ENCODE data around the gene TMEM250. TPM values are rescaled to one million over a fixed set of nuclear protein-coding genes. Genes with fewer than 3 reads are reported as not detected.

Gene TMEM250
- total RNA-seq, 1 donor from 2014 or later = 30.2 TPM

GRCh38 chr9:136096505-136097001 lies 22.1 kb downstream of the TMEM250 start:
- no peak for DNase-seq (ENCODE audit: low spot score)

DNA sequence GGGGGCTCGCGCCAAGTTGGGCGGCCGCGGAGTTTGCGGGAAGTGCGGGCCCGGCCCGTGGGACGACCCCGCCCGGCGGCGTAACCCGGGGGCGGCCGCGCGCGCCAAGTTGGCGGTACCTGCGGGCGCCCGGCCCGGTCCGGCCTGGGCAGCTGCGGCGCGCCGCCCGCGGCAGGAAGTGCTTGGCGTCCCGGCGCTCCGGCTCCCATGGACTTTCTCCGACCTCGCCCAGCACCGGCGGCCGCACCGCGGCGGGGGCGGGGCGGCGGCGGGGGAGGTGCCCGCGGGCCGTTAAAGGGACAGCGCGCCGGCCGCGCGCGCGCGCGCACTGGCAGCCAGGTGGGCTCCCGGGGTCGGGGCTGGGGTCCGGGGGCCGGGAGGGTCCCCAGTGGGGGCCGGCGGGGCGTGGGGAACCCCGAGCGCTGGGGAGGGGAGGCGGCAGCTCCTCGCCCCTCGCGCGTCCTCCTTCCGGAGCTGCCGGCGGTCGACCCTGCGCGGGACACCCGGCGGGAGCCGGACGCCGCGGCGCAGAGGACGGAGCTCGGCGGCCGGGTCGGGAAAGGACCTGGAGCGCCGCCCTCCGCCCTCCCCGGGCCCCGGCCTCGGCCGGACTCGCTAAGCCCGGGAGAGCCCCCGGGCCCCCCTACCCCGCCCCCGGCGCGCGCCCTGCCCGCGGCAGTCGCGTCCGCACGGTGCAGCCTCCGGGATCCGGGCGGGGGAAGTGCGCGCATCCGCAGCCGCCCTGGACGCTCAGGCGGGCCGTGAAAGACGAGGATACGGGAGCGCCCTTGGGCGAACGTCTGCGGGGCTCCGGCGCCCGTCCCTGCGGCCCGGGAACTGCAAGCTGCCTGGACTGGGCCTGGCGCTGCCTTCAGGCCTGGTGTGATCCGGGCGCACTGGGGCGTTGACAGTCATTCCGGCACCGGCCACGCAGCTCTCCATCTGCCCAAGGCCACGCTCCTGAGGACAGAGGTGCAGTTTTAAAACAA lies 23.3 kb downstream of the TMEM250 start, which contains the start of gene NACC2:
NACC2 (minus strand) TSS at position 220 of the 989 bp plus-strand sequence. CDS start 44,768 bp downstream, outside the sequence.
- no peak for DNase-seq (ENCODE audit: low spot score)

DNA sequence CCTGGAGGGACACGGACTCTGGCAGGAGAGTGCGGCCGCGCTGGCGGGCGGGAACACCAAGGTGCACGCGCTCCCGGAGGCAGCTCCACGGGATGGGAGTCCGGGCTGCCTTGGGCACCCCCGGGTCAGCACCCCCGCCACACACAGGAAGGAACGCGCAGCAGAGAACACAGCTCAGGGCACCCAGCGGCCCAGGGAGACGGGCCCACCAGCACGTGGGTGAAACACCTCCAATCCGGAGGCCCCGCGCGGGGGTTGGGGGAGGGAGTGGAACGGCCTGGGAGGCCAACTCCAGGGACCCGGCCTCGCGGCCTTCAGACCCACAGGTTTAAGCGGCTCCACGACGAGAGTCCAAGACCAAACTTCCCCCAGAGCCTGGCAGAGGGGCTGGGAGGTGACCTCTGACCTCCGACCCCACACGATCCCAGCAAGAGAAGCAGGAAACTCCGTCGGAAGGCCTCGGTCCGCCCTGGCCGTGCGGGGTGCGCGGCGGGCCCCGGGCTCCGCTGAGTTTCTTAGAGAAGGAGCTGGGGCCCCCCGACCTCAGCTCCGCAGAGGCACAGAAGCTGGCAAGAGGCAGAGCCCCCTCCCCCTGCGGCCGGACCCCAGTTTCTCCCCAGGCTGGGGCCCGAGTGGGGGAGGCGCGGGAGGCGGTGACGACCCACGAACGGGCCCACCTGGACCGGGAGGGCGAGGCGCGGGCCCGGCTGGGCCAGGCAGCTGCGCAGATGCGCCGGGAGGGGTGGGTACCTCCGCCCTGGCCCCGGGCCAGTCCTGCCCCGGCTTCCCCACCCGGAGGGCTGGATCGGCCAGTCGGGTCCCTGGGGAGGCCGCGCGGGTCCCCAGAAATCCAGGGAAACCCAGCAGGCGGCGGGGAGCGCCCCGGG lies 24.4 kb downstream of the TMEM250 start:
- DNase-seq (ENCODE audit: low spot score) = no peak

DNA sequence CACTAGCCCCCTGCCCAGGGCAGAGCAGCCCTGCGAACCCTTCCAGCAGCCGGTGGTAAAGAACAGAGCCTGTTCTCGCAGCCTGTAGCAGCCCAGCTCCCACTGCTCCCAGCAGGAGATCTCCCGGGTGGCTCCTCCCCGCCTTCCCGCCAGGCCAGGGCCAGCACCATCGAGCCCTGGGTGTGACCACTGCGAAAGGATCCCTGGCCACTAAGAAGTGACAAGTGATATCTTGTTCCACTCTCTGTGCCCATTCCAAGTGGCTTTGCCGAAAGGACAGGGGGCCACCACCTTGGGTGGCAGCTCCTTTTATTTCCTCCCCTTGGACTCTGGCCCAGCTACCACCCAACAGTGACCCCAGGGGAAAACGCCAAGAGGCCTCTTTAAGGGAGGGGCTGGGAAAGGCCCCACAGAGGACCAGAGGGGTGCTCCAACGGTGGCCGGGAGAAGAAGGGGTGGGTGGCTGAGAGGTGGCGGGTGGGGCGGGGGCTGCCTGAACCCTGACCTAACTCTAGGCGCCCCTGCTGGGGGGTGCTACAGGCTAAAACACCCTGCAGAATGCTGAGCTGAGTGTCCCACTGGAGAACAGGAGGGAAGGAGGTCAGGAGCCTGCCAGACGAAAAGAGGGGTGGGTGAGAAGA lies 25.2 kb downstream of the TMEM250 start:
- no peak for DNase-seq (ENCODE audit: low spot score)

GRCh38 chr9:136092741-136093140 lies 25.9 kb downstream of the TMEM250 start:
- no peak for DNase-seq (ENCODE audit: low spot score)

- DNase-seq (ENCODE audit: low spot score) = no peak
These were observed 26.4 kb downstream of the TMEM250 start for GRCh38 chr9:136092353-136092650.

GRCh38 chr9:136091582-136092352 lies 26.9 kb downstream of the TMEM250 start:
- no peak for DNase-seq (ENCODE audit: low spot score)

DNA sequence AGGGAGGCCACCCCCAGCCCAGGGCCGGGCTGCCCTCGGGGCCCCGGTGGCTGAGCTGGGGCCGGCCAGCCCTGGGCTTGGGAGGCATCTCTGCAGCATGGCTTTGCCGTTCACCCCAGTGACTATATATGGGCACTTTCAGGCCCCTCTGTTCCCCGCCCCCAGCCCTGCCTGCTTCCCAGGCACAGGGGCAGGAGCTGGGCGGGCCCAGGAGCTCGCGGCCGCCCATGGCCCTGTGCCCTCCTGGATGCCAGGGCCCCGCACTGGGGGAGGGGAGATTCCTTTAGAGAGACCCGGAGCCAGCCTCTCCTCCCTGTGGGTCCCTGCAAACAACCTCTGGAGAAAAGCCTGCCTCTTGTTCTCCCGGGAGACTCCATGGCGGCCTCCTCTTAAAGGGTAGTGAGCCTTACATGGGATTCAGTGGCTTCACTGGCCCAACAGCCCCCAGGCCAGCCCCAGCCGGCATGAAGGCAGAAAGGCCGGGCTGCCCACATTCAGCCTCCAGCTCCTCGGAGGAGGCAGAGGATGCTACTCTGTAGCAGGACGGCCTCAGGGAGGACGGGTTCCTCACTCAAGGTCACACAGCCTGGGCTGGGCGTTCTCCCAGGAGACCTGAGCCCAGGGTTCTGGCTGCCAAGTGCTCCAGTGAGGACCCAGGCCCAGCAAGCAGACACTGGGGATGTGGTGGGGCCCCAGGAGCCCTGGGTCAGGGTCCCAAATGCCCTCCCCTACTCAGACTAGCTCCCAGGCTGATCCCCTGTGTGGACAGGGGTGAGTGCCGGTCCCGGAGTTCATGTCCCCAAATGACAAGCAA lies 27.7 kb downstream of the TMEM250 start:
- no peak for DNase-seq (ENCODE audit: low spot score)

DNA sequence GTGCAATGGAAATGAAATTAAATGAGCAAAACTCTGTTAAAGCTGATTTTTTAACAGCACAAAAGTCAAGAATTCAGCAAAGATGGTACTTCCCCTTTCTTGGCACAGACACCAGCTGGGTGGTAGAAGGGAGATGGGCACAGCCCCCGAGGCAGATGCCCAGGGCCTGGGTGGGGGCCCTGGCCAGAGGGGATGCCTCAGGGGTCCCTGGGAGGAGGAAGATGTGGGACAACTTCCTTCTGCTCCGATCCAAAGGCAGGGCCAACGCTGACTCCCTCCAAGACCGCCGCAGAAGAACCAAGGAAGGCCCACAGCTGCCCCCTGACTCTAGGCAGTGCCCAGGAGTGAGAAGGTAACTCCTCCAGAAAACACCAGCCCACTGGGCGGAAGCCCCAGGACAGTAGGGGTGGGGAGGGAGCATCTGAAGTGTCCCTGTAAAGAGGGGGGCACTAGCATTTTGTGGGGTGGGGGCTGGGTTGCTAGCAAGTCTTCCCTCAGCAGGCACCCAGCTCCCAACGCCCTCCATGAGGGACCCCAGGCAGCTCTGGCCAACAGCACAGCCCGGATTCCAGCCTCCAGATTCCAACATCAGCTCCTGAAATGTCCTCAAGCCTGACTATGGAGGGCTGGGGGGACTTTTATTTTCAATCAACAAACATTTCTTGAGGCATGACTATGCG lies 28.5 kb downstream of the TMEM250 start:
- DNase-seq (ENCODE audit: low spot score) = no peak

GRCh38 chr9:136089697-136090045 lies 29.0 kb downstream of the TMEM250 start:
- no peak for DNase-seq (ENCODE audit: low spot score)

- no peak for DNase-seq (ENCODE audit: low spot score)
These were observed 29.6 kb downstream of the TMEM250 start for GRCh38 chr9:136088939-136089696.

- DNase-seq (ENCODE audit: low spot score) = no peak
These were observed 30.2 kb downstream of the TMEM250 start for GRCh38 chr9:136088481-136088938.

GRCh38 chr9:136087741-136088480 lies 30.8 kb downstream of the TMEM250 start:
- no peak for DNase-seq (ENCODE audit: low spot score)

DNA sequence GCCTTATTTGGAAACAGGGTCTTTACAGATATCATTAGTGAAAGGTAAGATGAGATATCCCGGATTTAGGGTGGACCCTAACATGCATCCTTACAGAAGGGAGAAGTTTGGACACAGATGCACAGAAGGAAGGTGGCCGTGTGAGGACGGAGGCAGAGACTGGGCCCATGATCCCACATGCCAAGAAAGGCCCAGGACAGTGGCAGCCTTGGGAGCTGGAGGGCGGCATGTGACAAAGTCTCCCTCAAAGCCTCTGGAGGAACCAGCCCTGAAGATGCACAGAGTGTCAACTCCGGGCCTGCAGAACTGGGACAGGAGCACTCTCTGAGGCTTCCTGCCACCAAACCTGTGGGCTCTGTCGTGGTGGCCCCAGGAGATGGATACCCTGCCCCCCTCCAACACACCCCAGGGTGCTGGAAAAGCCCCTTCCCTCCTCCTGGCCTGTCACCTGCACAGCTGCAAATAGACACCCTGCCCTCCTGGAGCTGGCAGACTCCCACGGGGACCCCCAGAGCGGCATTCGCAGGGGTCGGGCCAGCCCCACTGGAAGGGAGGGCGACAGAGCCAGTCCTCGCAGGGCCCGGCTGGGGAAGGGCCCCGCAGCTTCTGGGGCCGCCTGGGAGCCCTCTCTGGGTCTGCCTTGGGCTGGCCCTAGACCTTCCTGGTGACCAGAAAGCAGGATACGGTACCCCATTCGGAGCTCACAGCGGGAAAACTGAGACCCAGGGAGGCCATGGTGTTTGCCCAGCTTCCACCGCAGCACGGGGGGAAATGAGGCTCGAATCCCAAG lies 31.5 kb downstream of the TMEM250 start:
- no peak for DNase-seq (ENCODE audit: low spot score)

DNA sequence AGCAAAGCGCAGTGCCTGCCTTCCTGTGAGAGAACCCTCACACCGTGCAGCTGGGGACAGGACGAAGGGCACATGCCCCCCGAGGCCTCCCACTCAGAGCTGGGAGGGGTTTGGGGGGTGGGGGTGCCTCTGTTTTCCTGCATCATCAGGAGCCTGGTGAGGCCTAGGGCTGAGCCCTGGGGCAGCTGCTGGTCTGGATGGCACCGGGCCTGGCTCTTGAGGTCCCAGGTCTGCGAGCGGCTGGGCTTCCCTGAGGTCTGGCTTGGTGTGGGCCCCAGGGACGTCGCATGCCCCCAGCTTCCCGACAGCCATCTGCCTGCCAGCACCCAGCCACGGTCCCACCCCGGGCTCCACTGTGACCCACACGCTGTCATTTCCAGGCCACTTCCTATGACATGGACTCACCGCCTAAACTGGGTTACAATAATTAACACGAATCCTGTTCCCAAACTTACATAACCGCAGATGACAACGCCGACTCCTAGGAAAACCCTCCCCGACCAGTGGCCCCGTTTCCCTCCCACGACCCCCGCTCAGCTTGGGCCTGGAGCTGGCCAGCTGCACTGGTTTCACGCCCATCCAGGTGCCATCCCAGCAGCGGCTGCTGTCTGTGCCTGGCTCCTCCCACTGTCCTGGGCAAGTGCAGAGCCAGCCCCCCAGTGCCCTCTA lies 32.3 kb downstream of the TMEM250 start:
- no peak for DNase-seq (ENCODE audit: low spot score)

DNA sequence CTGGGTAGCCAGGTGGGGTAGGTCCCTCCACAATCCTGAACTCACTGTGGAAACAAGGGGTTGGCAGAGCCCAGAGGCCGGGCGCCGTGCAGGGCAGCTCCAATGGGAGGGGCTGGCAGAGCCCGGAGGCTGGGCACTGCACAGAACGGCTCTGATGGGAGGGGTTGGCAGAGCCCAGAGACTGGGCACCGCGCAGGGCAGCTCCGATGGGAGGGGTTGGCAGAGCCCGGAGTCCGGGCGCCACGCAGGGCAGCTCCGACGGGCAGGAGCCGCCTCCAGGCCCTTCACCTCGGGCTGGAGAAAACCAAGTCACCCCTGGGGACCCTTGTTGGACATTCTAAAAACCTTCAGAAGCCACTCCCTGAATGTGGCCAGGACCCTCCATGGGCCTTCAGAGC lies 32.9 kb downstream of the TMEM250 start:
- no peak for DNase-seq (ENCODE audit: low spot score)

Measured in mesenteric fat pad (tissue), 1 donor.